ENCODE measurements around the gene ABHD4. TPM values are rescaled to one million over a fixed set of nuclear protein-coding genes. Genes with fewer than 3 reads are reported as not detected.
"Not testable (repeated sequence)": the region's sequence is repeated elsewhere in the genome, so short reads cannot be mapped to it uniquely, and the experiment has no call there.

Gene ABHD4
- total RNA-seq, 1 donor from 2014 or later: 7.5 TPM

DNA sequence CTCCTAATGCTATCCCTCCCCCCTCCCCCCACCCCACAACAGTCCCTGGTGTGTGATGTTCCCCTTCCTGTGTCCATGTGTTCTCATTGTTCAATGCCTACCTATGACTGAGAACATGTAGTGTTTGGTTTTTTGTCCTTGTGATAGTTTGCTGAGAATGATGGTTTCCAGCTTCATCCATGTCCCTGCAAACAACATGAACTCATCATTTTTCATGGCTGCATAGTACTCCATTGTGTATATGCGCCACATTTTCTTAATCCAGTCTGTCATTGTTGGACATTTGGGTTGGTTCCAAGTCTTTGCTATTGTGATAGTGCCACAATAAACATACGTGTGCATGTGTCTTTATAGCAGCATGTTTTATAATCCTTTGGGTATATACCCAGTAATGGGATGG, 17.7 kb downstream of the ABHD4 start:
- intact Hi-C loops (cut with micrococcal nuclease): not testable (repeated sequence)

DNA sequence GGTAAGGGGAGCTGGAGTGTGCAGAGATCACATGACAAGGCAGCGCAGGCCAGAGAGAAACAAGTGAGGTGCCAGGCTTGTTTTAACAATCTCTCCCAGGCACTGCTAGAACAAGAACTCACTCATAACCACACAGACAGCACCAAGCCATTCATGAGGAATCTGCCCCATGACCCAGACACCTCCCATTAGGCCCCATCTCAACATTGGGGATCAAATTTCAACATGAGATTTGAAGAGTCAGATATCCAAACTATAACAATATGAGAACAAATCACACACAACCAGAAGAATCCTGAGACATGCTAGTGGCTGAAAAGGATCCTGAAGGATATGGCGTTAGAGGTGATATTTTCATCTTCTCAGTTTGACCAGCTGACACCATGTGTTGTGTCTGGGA, 24.2 kb downstream of the ABHD4 start:
- intact Hi-C loops (cut with micrococcal nuclease): no loop called here

DNA sequence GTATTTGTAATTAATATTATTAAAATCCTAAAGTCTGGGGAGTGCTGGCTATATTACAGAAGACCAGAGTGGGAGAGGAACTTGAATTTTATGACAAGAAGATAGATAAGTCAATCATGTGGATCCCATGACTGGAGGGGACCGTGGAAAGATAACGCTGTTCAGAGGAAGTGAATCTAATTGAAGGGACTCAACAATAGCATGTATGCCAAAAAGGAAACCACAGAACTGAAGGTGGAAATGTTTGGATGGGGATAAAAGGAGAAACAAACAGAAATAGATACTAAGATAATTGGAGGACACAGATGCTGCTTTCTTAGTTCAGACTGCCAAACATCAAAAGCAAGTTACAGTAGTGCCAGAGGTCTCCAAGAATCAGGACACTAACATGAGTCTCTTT, 24.9 kb downstream of the ABHD4 start:
- intact Hi-C loops (cut with micrococcal nuclease): no loop called here

DNA sequence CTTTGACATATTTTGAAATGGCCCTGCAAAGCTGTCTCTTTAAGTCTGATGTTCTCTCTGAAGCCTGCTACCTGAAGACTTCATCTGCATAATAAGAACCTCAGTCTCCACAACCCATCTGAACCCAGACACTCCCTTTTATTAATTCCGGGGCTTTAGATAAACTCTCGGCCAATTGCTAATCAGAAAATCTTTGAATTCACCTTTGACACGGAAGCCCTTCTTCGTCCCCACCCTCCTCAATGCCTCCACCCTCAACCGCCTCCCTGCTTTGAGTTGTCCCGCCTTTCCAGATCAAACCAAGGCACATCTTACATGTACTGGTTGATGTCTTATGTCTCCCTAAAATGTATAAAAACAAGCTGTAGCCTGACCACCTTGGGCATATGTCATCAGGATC, 28.5 kb downstream of the ABHD4 start:
- intact Hi-C loops (cut with micrococcal nuclease): no loop called here

DNA sequence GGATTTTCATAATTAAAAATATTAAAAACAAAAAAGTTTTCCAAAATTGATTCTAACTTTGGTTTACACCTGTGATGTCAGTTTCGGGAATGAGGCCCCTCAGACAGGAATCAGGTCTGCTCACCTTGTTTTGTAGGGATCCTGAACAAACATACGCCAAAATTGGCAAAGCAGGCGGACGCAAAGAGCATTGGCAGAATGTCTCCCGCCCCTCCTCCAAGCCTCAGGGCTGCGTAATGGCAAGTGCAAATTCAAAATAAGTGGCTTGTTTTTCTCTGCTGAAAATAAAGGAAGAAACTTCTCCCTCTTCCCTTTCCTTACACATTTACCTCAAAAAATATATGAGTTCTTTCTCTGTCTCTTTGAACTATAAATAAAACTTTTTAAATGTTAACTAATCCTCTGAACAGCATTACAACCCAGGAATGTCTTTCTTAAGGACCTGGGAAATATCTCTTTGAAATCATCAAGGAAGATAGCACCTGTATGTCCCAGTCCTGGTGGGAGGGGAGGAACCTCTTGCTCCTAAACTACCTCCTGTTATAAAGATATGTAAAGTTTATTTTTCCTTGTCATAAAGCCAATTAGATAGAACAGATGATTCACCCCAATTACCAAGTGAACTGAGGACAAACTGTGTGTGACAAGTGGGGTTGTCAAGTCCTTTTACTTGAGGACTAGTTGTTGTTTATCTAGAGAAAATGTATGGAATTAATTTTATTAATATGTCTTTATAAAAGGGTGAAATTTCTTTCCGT, 29.6 kb downstream of the ABHD4 start:
- intact Hi-C loops (cut with micrococcal nuclease): no loop called here

DNA sequence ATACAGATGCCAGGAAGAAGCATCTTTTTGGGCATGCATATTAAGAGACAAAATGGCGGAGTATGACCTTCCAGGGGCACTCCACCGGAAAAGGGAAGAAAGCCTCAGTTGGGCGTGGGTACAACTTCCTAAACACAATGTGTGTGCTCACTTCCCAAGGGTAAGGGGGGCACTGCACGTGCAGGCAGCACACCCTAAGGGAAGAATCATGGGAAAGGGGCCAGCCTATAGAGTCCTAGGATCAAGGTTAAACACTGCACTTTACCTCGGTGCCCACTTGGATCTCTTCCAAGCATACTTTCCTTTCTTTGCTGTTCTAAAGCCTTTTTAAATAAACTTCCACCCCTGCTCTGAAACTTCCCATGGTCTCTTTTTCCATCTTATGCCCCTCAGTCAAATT, 31.3 kb downstream of the ABHD4 start:
- intact Hi-C loops (cut with micrococcal nuclease): no loop called here

DNA sequence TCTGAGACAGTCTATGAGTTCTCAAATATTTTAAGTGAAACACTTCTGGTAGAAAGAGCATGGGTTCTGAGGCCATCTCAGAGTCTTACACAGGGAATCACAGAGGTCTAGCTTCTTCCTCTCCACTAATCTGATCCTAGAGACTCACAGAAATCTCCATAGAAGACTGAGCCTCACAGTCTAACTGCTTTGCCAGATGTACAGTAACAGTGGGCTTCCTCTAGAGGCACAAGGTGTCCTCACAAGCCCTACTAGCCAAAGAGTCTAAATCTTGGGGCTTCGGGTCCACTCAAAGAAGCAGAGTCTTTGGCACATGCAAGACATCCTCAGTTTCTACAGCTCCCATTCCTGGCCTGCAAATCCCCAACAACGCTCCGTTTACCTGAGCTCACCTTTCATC, 32.0 kb downstream of the ABHD4 start:
- intact Hi-C loops (cut with micrococcal nuclease): no loop called here

DNA sequence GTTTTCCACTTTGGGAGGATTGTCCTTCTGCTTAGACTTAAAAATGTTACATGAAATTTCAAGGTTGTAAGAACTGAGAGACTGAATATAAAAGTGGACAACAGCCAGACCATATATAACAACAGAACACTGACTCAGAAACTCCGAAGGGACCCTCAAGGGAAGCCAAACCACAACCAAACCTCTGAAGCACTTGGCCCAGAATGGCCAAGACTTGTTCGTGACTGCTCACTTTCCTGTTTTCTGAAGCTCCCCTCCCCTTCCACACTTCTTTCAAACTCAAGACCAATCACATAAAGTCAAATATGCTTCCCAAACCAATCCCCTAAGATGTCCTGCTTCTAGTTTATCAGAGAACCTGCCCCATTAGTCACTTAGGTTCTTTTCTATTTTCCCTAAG, 32.4 kb downstream of the ABHD4 start:
- intact Hi-C loops (cut with micrococcal nuclease): no loop called here

DNA sequence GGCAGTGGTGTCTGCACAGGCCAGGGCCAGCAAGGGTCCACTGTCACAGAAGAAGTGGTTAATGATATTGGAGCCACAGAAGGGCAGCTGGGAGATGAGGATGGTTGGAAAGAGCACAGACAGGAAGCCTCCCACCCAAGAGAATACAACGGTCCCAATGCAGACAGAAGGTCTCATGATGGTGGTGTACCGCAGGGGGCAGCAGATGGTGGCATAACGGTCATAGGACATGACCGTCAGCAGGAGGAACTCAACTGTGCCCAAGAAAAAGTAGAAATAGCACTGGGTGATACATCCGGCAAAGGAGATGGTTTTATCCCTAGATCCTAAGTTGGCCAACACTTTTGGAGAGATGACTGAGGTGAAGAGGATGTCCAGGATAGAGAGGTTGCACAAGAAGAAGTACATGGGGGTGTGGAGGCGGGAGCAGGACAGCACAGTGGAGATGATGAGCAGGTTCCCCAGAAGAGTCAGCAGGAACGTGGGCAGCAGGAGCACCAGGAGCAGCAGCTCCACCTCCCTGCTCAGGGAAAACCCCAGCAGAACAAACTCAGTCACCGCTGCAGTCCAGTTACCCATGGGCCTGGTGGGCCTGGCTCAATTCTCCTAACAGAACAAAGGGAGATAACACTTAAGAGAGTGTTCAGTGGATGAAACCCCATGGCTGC, 36.3 kb downstream of the ABHD4 start:
- intact Hi-C loops (cut with micrococcal nuclease): no loop called here

DNA sequence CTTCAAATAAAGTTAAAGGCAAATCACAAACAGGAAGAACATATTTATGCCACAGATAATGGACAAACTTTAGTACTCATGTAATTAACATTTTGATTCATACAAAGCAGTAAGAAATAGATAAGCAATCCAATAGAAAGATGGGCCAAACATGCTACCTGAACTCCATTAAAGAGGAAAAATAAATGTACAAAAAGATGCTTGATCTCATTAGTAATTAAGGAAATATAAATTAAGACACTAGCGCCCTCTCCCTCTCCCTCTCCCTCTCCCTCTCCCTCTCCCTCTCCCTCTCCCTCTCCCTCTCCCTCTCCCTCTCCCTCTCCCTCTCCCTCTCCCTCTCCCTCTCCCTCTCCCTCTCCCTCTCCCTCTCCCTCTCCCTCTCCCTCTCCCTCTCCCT, 37.9 kb downstream of the ABHD4 start:
- intact Hi-C loops (cut with micrococcal nuclease): not testable (repeated sequence)

DNA sequence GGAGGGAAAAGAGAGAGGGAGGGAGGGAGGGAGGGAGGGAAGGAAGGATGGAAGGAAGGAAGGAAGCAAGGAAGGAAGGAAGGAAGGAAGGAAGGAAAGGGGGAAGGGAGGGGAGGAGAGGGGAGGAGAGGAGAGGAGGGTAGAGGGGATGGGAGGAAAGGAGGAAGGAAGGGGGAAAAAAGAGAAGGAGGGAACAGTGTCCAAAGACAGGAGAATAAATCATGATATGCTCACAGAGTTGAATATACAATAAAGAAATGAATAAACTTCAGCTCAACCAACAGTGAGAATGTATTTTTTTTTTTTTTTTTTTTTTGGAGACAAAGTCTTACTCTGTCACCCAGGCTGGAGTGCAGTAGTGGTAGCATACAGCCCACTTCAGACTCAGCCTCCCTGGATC, 42.1 kb downstream of the ABHD4 start:
- intact Hi-C loops (cut with micrococcal nuclease): no loop called here

DNA sequence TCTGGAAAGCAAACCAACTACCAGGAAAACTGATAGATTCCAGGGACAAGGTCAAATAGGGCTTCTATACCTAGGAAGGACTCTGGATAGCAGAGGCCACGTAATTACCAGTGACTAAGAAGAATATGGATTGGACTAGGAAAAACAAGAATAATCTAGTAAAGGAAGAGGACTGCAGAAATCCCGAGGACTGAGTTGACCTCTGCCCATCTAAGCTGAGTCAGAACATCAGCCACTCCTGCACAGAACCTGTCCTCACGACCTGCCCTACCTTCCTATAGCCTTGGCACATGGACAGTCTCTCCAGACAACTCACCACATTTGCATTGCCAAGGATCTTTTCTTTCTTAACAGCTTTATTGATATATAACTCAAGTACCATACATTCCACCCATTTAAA, 43.7 kb downstream of the ABHD4 start:
- intact Hi-C loops (cut with micrococcal nuclease): no loop called here

DNA sequence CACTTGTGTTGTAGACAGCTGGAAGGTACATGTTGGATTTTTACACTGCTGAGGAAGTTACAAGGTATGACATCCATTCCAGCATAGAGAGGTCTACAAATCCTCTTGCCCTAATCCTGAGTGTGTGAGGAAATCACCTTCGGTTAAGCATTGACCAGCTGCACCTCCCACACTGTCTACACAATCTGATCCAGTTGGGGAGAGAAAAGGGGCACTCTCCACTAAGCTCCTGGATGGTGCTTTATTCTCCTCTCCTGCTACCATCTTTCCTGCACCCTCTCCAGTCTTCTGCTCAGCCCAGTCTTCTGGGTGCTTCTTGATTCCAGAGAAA, 46.2 kb downstream of the ABHD4 start, which contains the start of gene OR6J1:
Gene OR6J1, minus strand, starts transcription at position 48 of the 331 bp plus-strand sequence. CDS start 9,541 bp downstream, outside the sequence.
- intact Hi-C loops (cut with micrococcal nuclease): no loop called here

DNA sequence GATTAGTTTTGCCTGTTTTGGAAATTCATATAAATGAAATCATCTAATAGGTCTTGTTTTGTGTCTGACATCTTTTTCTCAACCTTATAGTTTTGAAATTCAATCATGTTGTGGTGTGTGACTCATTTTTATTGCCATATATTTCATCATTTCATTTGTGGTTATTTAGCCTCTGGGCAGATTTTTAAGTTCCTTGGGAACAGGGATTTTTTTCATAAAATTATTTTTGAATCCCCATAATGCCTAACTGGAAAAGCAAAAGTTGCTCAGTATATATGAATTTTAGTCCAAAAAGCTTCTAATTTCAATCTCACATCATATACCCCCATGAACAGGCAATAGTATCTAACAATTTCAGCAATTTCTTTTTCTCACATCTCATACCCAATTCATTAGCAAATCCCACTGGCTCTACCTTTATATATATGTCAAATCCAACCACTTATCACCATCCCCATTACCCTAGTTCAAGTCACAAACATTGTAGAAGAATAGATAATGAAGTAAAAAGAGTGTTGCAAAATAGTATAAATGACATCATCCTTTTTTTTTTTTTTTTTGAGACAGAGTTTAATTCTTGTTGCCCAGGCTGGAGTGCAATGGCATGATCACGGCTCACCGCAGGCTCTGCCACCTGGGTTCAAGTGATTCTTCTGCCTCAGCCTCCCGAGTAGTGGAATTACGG, 48.6 kb downstream of the ABHD4 start:
- intact Hi-C loops (cut with micrococcal nuclease): no loop called here

DNA sequence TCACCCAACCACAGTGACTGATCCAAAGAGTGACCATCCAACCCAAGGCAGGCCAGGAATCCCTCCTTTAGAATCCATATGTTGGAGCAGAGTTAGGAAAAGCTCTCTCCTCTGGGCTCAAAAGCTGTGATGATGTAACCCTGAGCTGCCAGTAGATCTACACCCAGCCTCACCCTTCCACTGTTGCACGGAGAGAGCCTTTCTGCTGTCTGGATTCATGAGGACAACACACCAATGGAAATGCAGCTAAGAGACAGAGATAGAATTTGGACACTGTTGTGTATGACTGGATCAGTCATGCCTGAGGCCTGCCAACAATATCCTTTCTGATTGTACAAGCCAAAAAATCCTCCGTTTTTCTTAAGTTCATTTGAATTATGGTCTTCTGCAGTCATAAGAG, 50.4 kb downstream of the ABHD4 start:
- intact Hi-C loops (cut with micrococcal nuclease): no loop called here

DNA sequence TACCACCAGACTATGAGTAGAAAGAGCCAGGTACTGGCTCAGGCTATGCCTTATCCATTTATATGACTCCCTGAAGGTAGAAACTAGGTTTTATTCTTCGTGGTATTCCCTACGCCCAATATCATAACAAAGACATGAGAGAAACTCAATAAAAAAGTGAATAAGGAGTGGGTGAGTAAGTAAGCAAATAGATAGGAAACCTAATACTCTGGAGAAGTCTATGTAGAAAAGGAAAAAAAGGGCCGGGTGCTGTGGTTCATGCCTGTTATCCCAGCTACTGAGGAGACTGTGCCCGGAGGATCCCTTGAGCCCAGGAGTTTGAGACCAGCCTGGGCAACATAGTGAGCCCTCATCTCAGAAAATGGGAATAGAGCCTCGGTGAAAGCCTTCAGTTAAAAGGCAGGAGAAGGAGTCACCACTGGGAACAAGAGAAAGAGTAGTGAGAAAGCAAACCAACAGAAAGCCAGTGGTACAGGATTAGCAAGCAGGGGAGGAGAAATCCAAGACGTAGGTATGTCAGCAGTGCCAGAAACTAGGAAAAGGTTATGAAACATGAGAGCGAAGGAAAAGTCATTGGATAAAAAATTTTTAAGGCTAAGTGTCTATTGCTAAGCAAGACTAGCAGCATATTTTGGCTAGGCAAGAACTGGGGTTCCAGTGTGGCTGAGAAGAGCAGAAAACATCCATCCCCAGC, 52.1 kb downstream of the ABHD4 start:
- intact Hi-C loops (cut with micrococcal nuclease): loop anchor here (5.0 to 10.0 kb wide), 2 partner anchors 202 to 735 kb away; no protein-coding TSS in a partner anchor

DNA sequence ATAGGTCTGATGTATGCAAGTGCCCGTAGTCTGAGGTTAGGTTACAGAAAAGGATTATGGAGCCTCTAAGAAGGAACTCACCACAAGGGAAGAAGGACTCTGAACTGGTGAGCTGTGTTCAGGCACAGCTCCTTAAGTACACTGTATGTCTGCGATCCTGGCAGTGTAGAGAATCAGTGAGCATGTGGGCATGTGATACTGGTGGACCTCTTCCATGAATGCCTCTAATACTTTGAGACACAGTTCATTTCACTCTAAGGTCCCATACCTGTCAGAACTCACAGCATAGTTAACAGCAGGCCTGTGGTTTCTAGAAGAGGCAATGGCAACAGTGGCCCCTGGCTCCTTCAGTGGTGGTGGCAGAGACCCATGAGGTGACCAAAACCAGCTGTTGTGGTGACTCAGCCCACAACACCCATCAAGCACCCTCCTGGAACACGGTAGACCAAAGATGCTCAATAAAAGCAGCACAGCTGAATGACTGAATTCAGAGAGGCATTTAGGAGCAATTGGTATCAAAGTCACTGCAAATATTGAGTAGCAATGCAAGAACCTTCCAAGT, 52.9 kb downstream of the ABHD4 start:
- intact Hi-C loops (cut with micrococcal nuclease): loop anchor here (5.0 to 10.0 kb wide), 2 partner anchors 201 to 736 kb away; no protein-coding TSS in a partner anchor

DNA sequence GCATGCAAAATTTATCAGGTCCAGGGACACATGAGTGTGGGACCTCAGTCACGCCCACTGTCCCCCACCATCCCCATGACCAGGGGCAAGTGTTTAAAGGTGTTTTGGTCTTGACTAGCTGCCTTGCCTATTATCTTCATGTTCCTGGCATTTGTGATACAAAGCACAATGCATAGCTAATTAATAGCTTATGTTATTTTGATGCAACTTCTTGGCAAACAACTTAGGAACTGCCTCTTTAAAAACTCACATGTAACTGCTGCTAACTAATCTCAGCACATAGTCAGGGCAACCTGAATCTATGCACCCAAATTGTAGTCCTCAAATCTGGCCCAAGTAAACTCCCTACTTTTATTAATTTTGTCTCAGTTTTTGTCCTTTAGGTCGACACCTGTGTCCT, 53.5 kb downstream of the ABHD4 start:
- intact Hi-C loops (cut with micrococcal nuclease): loop anchor here (5.0 to 10.0 kb wide), 2 partner anchors 201 to 737 kb away; no protein-coding TSS in a partner anchor

DNA sequence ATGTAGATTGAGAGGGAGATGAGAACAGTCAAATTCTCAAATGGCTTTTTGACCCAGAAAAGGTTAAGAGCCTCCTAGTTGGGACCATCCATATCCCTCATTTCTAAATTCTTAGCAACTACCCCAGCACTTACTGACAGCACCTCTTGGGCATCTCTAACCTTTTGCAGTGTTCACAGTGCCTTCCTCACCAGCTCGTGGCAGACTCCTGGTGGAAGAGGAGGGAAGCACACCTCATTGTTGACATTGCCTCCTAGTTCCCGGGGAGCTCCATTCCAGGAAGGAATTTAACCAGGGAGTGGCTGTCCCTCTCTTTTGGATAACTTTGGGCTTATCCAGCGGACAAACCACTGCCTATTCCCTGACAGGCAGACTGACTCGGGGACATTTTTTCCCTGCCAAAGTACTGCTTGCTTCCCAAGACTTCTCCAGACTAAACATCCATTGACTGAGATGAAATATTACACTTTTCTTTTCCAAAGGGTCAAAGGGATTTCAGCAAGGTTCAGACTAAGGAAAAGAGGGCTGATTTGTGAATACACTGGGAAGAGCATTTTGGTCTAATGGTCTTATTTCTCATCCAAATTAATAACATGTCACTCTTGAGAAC, 55.0 kb downstream of the ABHD4 start:
- intact Hi-C loops (cut with micrococcal nuclease): loop anchor here (1.0 to 10.0 kb wide), 3 partner anchors 83 to 738 kb away; no protein-coding TSS in a partner anchor

DNA sequence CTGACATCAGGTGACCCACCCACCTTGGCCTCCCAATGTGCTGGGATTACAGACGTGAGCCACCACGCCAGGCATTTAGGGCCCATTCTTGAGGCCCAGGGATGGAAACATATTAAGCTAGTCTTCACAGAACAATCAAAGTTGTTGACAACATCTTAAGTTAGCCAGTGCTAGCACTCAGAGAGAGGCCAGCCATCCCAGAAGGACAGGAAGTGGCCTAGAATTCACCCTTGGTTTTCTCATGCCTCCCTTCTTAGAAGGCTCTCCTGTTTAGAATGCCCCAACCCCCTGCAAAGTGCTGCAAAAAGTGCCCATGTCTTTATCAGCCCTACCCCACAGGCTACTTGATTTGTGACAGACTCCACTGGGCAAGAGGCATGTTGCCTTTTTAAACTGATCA, 58.1 kb downstream of the ABHD4 start:
- intact Hi-C loops (cut with micrococcal nuclease): loop anchor here (10.0 kb wide), 1 partner anchor 741 kb away; no protein-coding TSS in a partner anchor

Measured in T-helper 2 cell treated with Interferon-gamma antibody and Interleukin-4, amounts not matched to agents 100 ng/mL and 5 ng/mL, for 36 hours (primary cell).